K562 (cell line): ENCODE results near the gene PRPF8. TPM values are rescaled to one million over a fixed set of nuclear protein-coding genes. Genes with fewer than 3 reads are reported as not detected.

Experiments
- ATAC-seq: fragments of 200-7000 bp; cut with Tn5 transposase; 3 replicates; pipeline ENCODE4 v1.9.1; 2020; ENCODE audit warnings: moderate library complexity
- BruUV-seq: library from RNA; stranded (reverse); fragments of 400-500 nt; replicated peaks from 2 replicates; lab custom pipeline; 2021; lab: Mats Ljungman, UMichigan
- CTCF ChIA-PET: fragments of 300-600 bp; formaldehyde crosslinking; extraction: SDS; loops from one replicate; lab custom pipeline; 2021; ENCODE audit warnings: low intra/inter-chr PET ratio; lab: Yijun Ruan, JAX
- POLR2A ChIA-PET: fragments of 300-600, 350-650 bp; sonication (Branson Sonifier 250); formaldehyde crosslinking; extraction: SDS; loops from one replicate; lab custom pipeline; 2021; ENCODE audit warnings: antibody characterized with exemption, inconsistent platforms; lab: Yijun Ruan, JAX
- DNase-seq, 4 experiments: peaks; one replicate each; pipeline versions ENCODE4 v3.0.0 to v3.0.0-alpha.2; 2011 to 2018; ENCODE audit warnings: low spot score in 3 of 4, mixed read lengths in 3 of 4; ENCODE audit errors: extremely low read depth in 1 of 4
- FAIRE-seq: peaks from 2 replicates; lab custom pipeline; 2011; peaks lifted over from hg19 to GRCh38; lab: Jason Lieb, UNC
- H2AFZ ChIP-seq: 2 replicates; pipeline ENCODE4 v1.6.0; 2011; ENCODE audit warnings: low read depth, low read length, control low read depth, inconsistent platforms
- H3K27ac ChIP-seq: fragments of 200-600 bp; 3 replicates; pipeline ENCODE4 v1.8.0; 2011; ENCODE audit warnings: low read depth, mild to moderate bottlenecking, control low read depth, inconsistent platforms, low read length, moderate library complexity, mixed read lengths; ENCODE audit errors: extremely low read depth
- H3K27me3 ChIP-seq, 2 experiments: fragments of 300-600 bp in 1 of 2; 2 replicates in 1 of 2; 3 replicates in 1 of 2; pipeline versions ENCODE4 v1.6.0 to v1.8.0; 2011; ENCODE audit warnings: inconsistent platforms in 2 of 2, low read length in 2 of 2, mild to moderate bottlenecking in 1 of 2, mixed read lengths in 1 of 2, moderate library complexity in 1 of 2; ENCODE audit not compliant: control insufficient read depth in 2 of 2, insufficient read depth in 2 of 2
- H3K36me3 ChIP-seq: fragments of 300-600 bp; 3 replicates; pipeline ENCODE4 v1.8.0; 2011; ENCODE audit warnings: mild to moderate bottlenecking, low read length, inconsistent platforms; ENCODE audit not compliant: control insufficient read depth, insufficient read depth
- H3K4me1 ChIP-seq, 2 experiments: fragments of 200-600 bp in 1 of 2; replicated peaks in 1 of 2; 2 replicates in 1 of 2; 3 replicates in 1 of 2; pipeline versions ENCODE4 v1.5.1 to v1.8.0; 2011; ENCODE audit warnings: inconsistent platforms in 2 of 2, low read length in 2 of 2, mild to moderate bottlenecking in 1 of 2, mixed read lengths in 1 of 2, moderate library complexity in 1 of 2; ENCODE audit not compliant: control insufficient read depth in 2 of 2, insufficient read depth in 2 of 2
- H3K4me2 ChIP-seq: 2 replicates; pipeline ENCODE4 v1.6.1; 2011; ENCODE audit warnings: low read length, control low read depth, inconsistent platforms, mixed read lengths; ENCODE audit not compliant: insufficient read depth
- H3K4me3 ChIP-seq: fragments of 200-600 bp; sonication (generic), shearing (Covaris generic); 2 replicates; pipeline ENCODE4 v1.5.1; 2016; ENCODE audit warnings: control low read depth, inconsistent platforms
- H3K79me2 ChIP-seq: fragments of 200-600 bp; 3 replicates; pipeline ENCODE4 v1.8.0; 2011; ENCODE audit warnings: low read length, inconsistent platforms; ENCODE audit not compliant: control insufficient read depth, insufficient read depth
- H3K9ac ChIP-seq, 2 experiments: 2 replicates each; pipeline versions ENCODE4 v1.6.0 to v1.6.1; 2011; ENCODE audit warnings: low read depth in 2 of 2, low read length in 2 of 2, control low read depth in 1 of 2, inconsistent platforms in 1 of 2, mild to moderate bottlenecking in 1 of 2, mixed read lengths in 1 of 2; ENCODE audit not compliant: insufficient read depth in 1 of 2
- H3K9me1 ChIP-seq: one replicate; pipeline ENCODE4 v1.6.0; 2011; ENCODE audit warnings: inconsistent platforms, mild to moderate bottlenecking, low read length, moderate library complexity; ENCODE audit not compliant: control insufficient read depth, insufficient read depth
- H3K9me3 ChIP-seq: replicated peaks from 2 replicates; pipeline ENCODE4 v1.5.1; 2011; ENCODE audit warnings: low read depth, low read length, inconsistent platforms; ENCODE audit not compliant: control insufficient read depth, insufficient read depth
- H4K20me1 ChIP-seq: replicated peaks from 2 replicates; pipeline ENCODE4 v1.6.1; 2011; ENCODE audit warnings: low read length, inconsistent platforms, mixed read lengths; ENCODE audit not compliant: control insufficient read depth, insufficient read depth
- IRF9 ChIP-seq: fragments of 450-650 bp; IDR thresholded peaks from 2 replicates; pipeline ENCODE4 v1.6.1; 2016; ENCODE audit warnings: missing biosample characterization, missing genetic modification characterization
- MECOM ChIP-seq: fragments of 250-450 bp; sonication (Bioruptor Pico); IDR thresholded peaks from 2 replicates; pipeline ENCODE4 v1.8.0; 2022; ENCODE audit warnings: inconsistent platforms
- MXD1 ChIP-seq: fragments of 250-450 bp; sonication (Bioruptor Pico); IDR thresholded peaks from 2 replicates; pipeline ENCODE4 v1.8.0; 2021; ENCODE audit warnings: borderline replicate concordance, mild to moderate bottlenecking, moderate library complexity; ENCODE audit not compliant: poor library complexity, severe bottlenecking
- RERE ChIP-seq: sonication (generic); formaldehyde crosslinking; IDR thresholded peaks from 2 replicates; pipeline ENCODE4 v1.8.0; 2023; ENCODE audit warnings: missing genetic modification reagents, mild to moderate bottlenecking, borderline replicate concordance
- RNF219 ChIP-seq: fragments of 250-450 bp; sonication (Bioruptor Pico); IDR thresholded peaks from 2 replicates; pipeline ENCODE4 v1.5.0; 2022; ENCODE audit warnings: mild to moderate bottlenecking
- TCF15 ChIP-seq: fragments of 250-450 bp; sonication (Bioruptor Pico); IDR thresholded peaks from 2 replicates; pipeline ENCODE4 v1.8.0; 2022; ENCODE audit warnings: moderate library complexity, mild to moderate bottlenecking, inconsistent platforms
- THAP7 ChIP-seq: fragments of 250-450 bp; sonication (Bioruptor Pico); IDR thresholded peaks from 2 replicates; pipeline ENCODE4 v1.5.0; 2021
- WGBS: fragments of 100-300 bp; shearing (Covaris generic); methylation state at CpG from one replicate; pipeline ENCODE4 v1.1.6; 2016; ENCODE audit warnings: low coverage, mixed read lengths; ENCODE audit not compliant: insufficient coverage; ENCODE audit errors: missing lambda C conversion rate; 5-methylcytosine and 5-hydroxymethylcytosine counted together
- in situ Hi-C: fragments of 300-500 bp; cut with MboI; formaldehyde crosslinking; loops from 4 replicates; pipeline ENCODE4 v1.15.0; 2018; ENCODE audit warnings: inconsistent platforms, mixed read lengths
- intact Hi-C: fragments of 100-400 bp; cut with micrococcal nuclease; formaldehyde crosslinking; loops from 2 replicates; pipeline ENCODE4 v1.14.2; 2022
- polyA plus RNA-seq, 8 experiments: library from polyadenylated mRNA; depleted of rRNA in 4 of 8; stranded (reverse) in 5 of 8; unstranded in 3 of 8; fragments of >200 nt; fragmentation: Nextera tagmentation in 2 of 8; fragmentation: Illumina TruSeq in 1 of 8; extraction: Ambion mirVana in 2 of 8; extraction: Trizol in 1 of 8; gene quantifications; 2 replicates each; pipeline versions ENCODE4 v1.2.1 to v1.2.3, GENCODE V29; 2011 to 2014; ENCODE audit warnings: inconsistent platforms in 1 of 8, missing spikeins in 1 of 8
- total RNA-seq, 7 experiments: library from RNA; depleted of rRNA in 6 of 7; stranded (reverse); fragments of >200 nt in 6 of 7; fragmentation: Illumina TruSeq in 2 of 7; extraction: Trizol in 2 of 7; gene quantifications; 2 replicates each; pipeline versions ENCODE4 v1.2.1 to v1.2.3, GENCODE V29; 2011 to 2021; ENCODE audit warnings: low replicate concordance in 1 of 7

Gene PRPF8
- total and polyA plus RNA-seq, 9 of the 15 experiments (the other 6 are each of a cell fraction or from before 2014, with no cell fraction given), result 64.3 to 294 (median 85.9) TPM

- TF ChIP-seq THAP7 (CRISPR knock-in tag), result no peak
- TF ChIP-seq, all 486 proteins: peak for 0
Measured at GRCh38 chr17:1695365-1695764, 10.7 kb upstream of the PRPF8 start (continued).

- ChIA-PET POLR2A (no interaction called here), CTCF (no interaction called here)
- DNase-seq, result no peak
- FAIRE-seq, result no peak
- H3K79me2 ChIP-seq, result no peaks in the 10 kb centered on the region
- WGBS, result 73% methylated on average over 6 of the region's 7 CpGs
- H4K20me1 ChIP-seq, result no peaks in the 10 kb centered on the region
- intact Hi-C loops (no loop called here), in situ Hi-C loops (no loop called here)
- no peak overlapping the region for H2AFZ ChIP-seq
- H3K36me3 ChIP-seq, result no peaks in the 10 kb centered on the region
- H3K9ac ChIP-seq, result no peak overlapping the region
- H3K27me3 ChIP-seq, result no peaks in the 10 kb centered on the region
- no peaks in the 10 kb centered on the region for H3K9me1 ChIP-seq
- H3K4me2 ChIP-seq, result no peak overlapping the region
- TF ChIP-seq IRF9 (tag), result no peak
- TF ChIP-seq TCF15 (CRISPR knock-in tag), result no peak
- TF ChIP-seq MECOM (CRISPR knock-in tag), result no peak
- TF ChIP-seq RERE (CRISPR knock-in tag), result no peak
- TF ChIP-seq RNF219, result no peak
- TF ChIP-seq MXD1 (CRISPR knock-in tag), result no peak
- no peaks in the 10 kb centered on the region; a peak in 1 of 5 replicates for H3K4me1 ChIP-seq
- no TSS peak for BruUV-seq
- no peak overlapping the region for H3K4me3 ChIP-seq
- no peak overlapping the region for H3K27ac ChIP-seq
- H3K9me3 ChIP-seq, result no peaks in the 10 kb centered on the region
- ATAC-seq, result no peak
Measured at GRCh38 chr17:1693339-1693738, 8.7 kb upstream of the PRPF8 start.
